K562 treated with DMSO at 1 percent for 48 hours (cell line): Measurements from ENCODE around the gene MAP3K7. TPM values are rescaled to one million over a fixed set of nuclear protein-coding genes. Genes with fewer than 3 reads are reported as not detected.

Experiments
- total RNA-seq: library from RNA; unstranded; fragments of 300-600 nt; gene quantifications from 2 replicates; pipeline ENCODE4 v1.2.3, GENCODE V29; 2022; ENCODE audit warnings: low replicate concordance; ENCODE audit errors: extremely low read depth

Gene MAP3K7
- not detected in 2 replicates for total RNA-seq

DNA sequence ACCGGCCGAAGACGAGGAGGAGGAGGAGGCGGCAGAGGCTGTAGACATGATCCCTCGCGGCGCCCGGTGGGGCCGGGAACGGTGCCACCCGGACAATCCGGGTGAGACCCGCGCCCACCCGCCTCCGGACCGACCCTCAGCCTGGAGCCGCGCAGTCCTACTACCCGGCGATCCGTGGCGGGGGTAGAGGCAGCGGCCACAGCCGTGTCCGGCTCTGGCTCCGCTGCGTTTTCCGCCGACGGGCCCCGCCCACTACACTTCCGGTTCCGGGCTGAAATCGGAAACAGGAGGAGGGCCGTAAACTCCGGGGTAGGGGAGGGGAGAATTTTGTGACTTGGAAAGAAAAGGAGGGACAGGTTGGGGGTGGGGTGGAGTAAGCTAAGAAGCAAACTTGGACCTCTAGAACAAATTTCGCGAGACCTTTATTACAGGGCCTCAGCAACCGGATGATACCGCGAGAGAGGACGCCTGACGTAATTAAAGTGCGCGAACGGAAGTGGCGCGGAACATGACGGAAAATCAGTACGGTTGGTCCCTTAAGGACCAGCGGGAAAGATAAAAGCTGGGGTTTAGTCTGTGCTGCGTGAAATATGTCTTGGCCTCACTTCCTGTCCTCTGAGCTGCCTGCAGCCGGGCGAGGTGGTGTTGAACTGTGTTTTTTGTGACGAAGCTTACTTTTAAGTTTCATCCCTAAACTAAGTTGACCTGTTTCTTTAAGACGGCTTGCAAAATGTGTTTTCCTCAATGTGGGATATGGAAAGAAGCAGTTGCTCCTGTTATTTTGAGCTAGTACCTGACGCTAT lies at the start of gene MAP3K7:
Gene MAP3K7, minus strand, starts transcription at position 237 of the 803 bp plus-strand sequence. Its CDS starts 189 bp downstream, at position 48.

